ENCODE results near the gene MRPL33. TPM values are rescaled to one million over a fixed set of nuclear protein-coding genes. Genes with fewer than 3 reads are reported as not detected.
"Not testable (repeated sequence)": the region's sequence is repeated elsewhere in the genome, so short reads cannot be mapped to it uniquely, and the experiment has no call there.

The MRPL33 gene
- total RNA-seq, 1 donor from 2014 or later = 54.6 TPM

GRCh38 chr2:27746325-27746724 is 25.2 kb upstream of the MRPL33 start:
- TF ChIP-seq, protein P1, sequence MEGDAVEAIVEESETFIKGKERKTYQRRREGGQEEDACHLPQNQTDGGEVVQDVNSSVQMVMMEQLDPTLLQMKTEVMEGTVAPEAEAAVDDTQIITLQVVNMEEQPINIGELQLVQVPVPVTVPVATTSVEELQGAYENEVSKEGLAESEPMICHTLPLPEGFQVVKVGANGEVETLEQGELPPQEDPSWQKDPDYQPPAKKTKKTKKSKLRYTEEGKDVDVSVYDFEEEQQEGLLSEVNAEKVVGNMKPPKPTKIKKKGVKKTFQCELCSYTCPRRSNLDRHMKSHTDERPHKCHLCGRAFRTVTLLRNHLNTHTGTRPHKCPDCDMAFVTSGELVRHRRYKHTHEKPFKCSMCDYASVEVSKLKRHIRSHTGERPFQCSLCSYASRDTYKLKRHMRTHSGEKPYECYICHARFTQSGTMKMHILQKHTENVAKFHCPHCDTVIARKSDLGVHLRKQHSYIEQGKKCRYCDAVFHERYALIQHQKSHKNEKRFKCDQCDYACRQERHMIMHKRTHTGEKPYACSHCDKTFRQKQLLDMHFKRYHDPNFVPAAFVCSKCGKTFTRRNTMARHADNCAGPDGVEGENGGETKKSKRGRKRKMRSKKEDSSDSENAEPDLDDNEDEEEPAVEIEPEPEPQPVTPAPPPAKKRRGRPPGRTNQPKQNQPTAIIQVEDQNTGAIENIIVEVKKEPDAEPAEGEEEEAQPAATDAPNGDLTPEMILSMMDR (conservative IDR thresholded peaks at IDR 0.05) = no peak
- H3K36me3 Mint-ChIP-seq = no peaks in the 10 kb centered on the region
- H3K4me1 Mint-ChIP-seq (ENCODE audit: unreplicated experiment) = no peaks in the 10 kb centered on the region
- peaks cover 10% of the 10 kb centered on the region for H3K9me3 Mint-ChIP-seq
- H3K27me3 Mint-ChIP-seq = peaks cover 17% of the 10 kb centered on the region
- no peak overlapping the region for H3K27ac Mint-ChIP-seq
- H3K4me3 Mint-ChIP-seq = no peak overlapping the region
- DNase-seq (ENCODE audit: extremely low spot score, unreplicated experiment) = no peak

- no peak overlapping the region for H3K4me3 Mint-ChIP-seq
- H3K27ac Mint-ChIP-seq = no peak overlapping the region
- peaks cover 10% of the 10 kb centered on the region for H3K9me3 Mint-ChIP-seq
- H3K36me3 Mint-ChIP-seq = no peaks in the 10 kb centered on the region
- DNase-seq (ENCODE audit: extremely low spot score, unreplicated experiment) = no peak
- H3K4me1 Mint-ChIP-seq (ENCODE audit: unreplicated experiment) = peaks cover 8% of the 10 kb centered on the region
- H3K27me3 Mint-ChIP-seq = peaks cover 17% of the 10 kb centered on the region
- TF ChIP-seq, protein P1 (conservative IDR thresholded peaks at IDR 0.05) = no peak
Observed at GRCh38 chr2:27747827-27748352, 23.6 kb upstream of the MRPL33 start.

DNA sequence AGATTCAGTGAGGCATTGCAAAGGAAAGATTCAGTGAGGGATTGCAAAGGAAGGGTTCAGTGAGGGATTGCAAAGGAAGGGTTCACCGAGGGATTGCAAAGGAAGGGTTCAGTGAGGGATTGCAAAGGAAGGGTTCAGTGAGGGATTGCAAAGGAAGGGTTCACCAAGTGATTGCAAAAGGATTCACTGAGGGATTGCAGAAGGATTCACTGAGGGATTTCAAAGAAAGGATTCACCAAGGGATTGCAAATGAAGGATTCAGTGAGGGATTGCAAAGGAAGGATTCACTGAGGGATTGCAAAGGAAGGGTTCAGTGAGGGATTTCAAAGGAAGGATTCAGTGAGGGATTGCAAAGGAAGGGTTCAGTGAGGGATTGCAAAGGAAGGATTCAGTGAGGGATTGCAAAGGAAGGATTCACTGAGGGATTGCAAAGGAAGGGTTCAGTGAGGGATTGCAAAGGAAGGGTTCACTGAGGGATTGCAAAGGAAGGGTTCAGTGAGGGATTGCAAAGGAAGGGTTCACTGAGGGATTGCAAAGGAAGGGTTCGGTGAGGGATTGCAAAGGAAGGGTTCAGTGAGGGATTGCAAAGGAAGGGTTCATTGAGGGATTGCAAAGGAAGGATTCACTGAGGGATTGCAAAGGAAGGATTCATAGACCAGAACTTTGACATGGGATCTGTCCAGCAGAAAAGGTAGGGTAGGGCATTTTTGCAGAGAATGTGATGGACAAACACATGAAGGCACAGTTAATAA is 22.5 kb upstream of the MRPL33 start:
- H3K9me3 Mint-ChIP-seq = peaks cover 10% of the 10 kb centered on the region
- not testable (repeated sequence) for H3K36me3 Mint-ChIP-seq; H3K27ac Mint-ChIP-seq; DNase-seq (ENCODE audit: extremely low spot score, unreplicated experiment); H3K4me3 Mint-ChIP-seq
- peaks cover 17% of the 10 kb centered on the region for H3K27me3 Mint-ChIP-seq
- peaks cover 18% of the 10 kb centered on the region for H3K4me1 Mint-ChIP-seq (ENCODE audit: unreplicated experiment)

DNA sequence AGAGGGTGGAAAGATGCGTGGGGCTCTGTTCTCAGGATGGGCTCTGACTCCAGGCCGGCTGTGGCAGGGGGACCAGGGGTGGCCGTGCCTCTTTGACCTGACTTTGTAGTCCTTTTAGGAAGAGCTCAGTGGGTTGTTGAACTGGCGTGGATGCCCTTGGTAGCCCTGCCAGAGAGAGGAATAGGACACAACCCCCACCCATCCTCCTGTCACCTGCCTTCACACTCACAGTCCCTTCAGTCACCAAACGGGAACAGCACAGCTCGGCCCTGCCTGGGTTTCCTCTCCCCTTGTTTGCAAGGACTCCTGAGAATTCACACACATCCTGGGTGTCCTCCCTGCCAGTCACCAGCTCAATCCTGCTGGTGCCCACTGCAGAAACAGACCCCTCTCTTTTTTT is 20.1 kb upstream of the MRPL33 start:
- H3K9me3 Mint-ChIP-seq = peaks cover 10% of the 10 kb centered on the region
- no peak overlapping the region for H3K4me3 Mint-ChIP-seq
- H3K36me3 Mint-ChIP-seq = no peaks in the 10 kb centered on the region
- DNase-seq (ENCODE audit: extremely low spot score, unreplicated experiment) = no peak
- peaks cover 20% of the 10 kb centered on the region for H3K4me1 Mint-ChIP-seq (ENCODE audit: unreplicated experiment)
- no peak overlapping the region for H3K27ac Mint-ChIP-seq
- TF ChIP-seq, protein P1 (conservative IDR thresholded peaks at IDR 0.05) = no peak
- H3K27me3 Mint-ChIP-seq = peaks cover 13% of the 10 kb centered on the region

GRCh38 chr2:27752551-27753237 is 18.8 kb upstream of the MRPL33 start:
- peaks cover 20% of the 10 kb centered on the region for H3K4me1 Mint-ChIP-seq (ENCODE audit: unreplicated experiment)
- DNase-seq (ENCODE audit: extremely low spot score, unreplicated experiment) = no peak
- no peaks in the 10 kb centered on the region for H3K36me3 Mint-ChIP-seq
- peaks cover 10% of the 10 kb centered on the region for H3K27me3 Mint-ChIP-seq
- peaks cover 10% of the 10 kb centered on the region for H3K9me3 Mint-ChIP-seq
- H3K4me3 Mint-ChIP-seq = peak overlapping the region; percentile 88
- TF ChIP-seq, protein P1 (conservative IDR thresholded peaks at IDR 0.05) = no peak
- H3K27ac Mint-ChIP-seq = peak overlapping the region; percentile 93

- peaks cover 4% of the 10 kb centered on the region for H3K9me3 Mint-ChIP-seq
- peaks cover 4% of the 10 kb centered on the region for H3K27me3 Mint-ChIP-seq
- peak; percentile 79 for DNase-seq (ENCODE audit: extremely low spot score, unreplicated experiment)
- H3K4me1 Mint-ChIP-seq (ENCODE audit: unreplicated experiment) = peaks cover 20% of the 10 kb centered on the region
- no peaks in the 10 kb centered on the region for H3K36me3 Mint-ChIP-seq
- TF ChIP-seq, protein P1 (conservative IDR thresholded peaks at IDR 0.05) = peak; percentile 86
- peak overlapping the region; percentile 88 for H3K4me3 Mint-ChIP-seq
- peak overlapping the region; percentile 93 for H3K27ac Mint-ChIP-seq
Observed at GRCh38 chr2:27754138-27754588, 17.4 kb upstream of the MRPL33 start.
